GM21737 (cell line): ENCODE measurements around the gene RPTOR.
"Not testable (repeated sequence)": the region's sequence is repeated elsewhere in the genome, so short reads cannot be mapped to it uniquely, and the experiment has no call there.

ENCODE experiments used
- ATAC-seq: cut with Tn5 transposase; IDR thresholded peaks from one replicate; pipeline ENCODE4 v1.9.1; 2021; ENCODE audit warnings: mild to moderate bottlenecking, moderate library complexity; ENCODE audit not compliant: unreplicated experiment

Gene RPTOR

GRCh38 chr17:80683625-80684104, 139.0 kb downstream of the RPTOR start:
- ATAC-seq = no peak

- ATAC-seq = no peak
These were observed 143.2 kb downstream of the RPTOR start for GRCh38 chr17:80687839-80688238.

- no peak for ATAC-seq
These were observed 144.5 kb downstream of the RPTOR start for GRCh38 chr17:80689129-80689619.

- no peak for ATAC-seq
These were observed 147.1 kb downstream of the RPTOR start for GRCh38 chr17:80691784-80692183.

- no peak for ATAC-seq
These were observed 148.4 kb downstream of the RPTOR start for GRCh38 chr17:80692931-80693467.

- no peak for ATAC-seq
These were observed 148.9 kb downstream of the RPTOR start for GRCh38 chr17:80693511-80693910.

- ATAC-seq = no peak
These were observed 149.7 kb downstream of the RPTOR start for GRCh38 chr17:80694085-80694991.

GRCh38 chr17:80694992-80695912, 150.6 kb downstream of the RPTOR start:
- ATAC-seq = no peak

- no peak for ATAC-seq
These were observed 151.3 kb downstream of the RPTOR start for GRCh38 chr17:80695979-80696378.

GRCh38 chr17:80696456-80696855, 151.8 kb downstream of the RPTOR start:
- ATAC-seq = no peak

- no peak for ATAC-seq
These were observed 152.3 kb downstream of the RPTOR start for GRCh38 chr17:80696964-80697363.

GRCh38 chr17:80698297-80698696, 153.7 kb downstream of the RPTOR start:
- no peak for ATAC-seq

GRCh38 chr17:80699205-80699604, 154.6 kb downstream of the RPTOR start:
- not testable (repeated sequence) for ATAC-seq

GRCh38 chr17:80701730-80702129, 157.1 kb downstream of the RPTOR start:
- ATAC-seq = no peak

GRCh38 chr17:80702315-80703141, 157.9 kb downstream of the RPTOR start:
- no peak for ATAC-seq

GRCh38 chr17:80703142-80703478, 158.5 kb downstream of the RPTOR start:
- no peak for ATAC-seq

- ATAC-seq = no peak
These were observed 159.8 kb downstream of the RPTOR start for GRCh38 chr17:80704381-80704819.

- ATAC-seq = no peak
These were observed 160.3 kb downstream of the RPTOR start for GRCh38 chr17:80704894-80705293.

- no peak for ATAC-seq
These were observed 161.3 kb downstream of the RPTOR start for GRCh38 chr17:80705988-80706387.

GRCh38 chr17:80706463-80706867, 161.8 kb downstream of the RPTOR start:
- no peak for ATAC-seq
